WTC11 (cell line): ENCODE data around the gene CFAP58. TPM values are rescaled to one million over a fixed set of nuclear protein-coding genes. Genes with fewer than 3 reads are reported as not detected.

Source experiments
- ATAC-seq: fragments of 200-7000 bp; cut with Tn5 transposase; 2 replicates; pipeline ENCODE4 v1.10.0; 2021; ENCODE audit warnings: mild to moderate bottlenecking, moderate library complexity
- CTCF ChIA-PET: fragments of 300-600 bp; sonication (Branson Sonifier 250); formaldehyde crosslinking; loops from one replicate; lab custom pipeline; 2021; ENCODE audit warnings: antibody characterized with exemption; lab: Charles Lee
- POLR2A ChIA-PET: fragments of 350-600 bp; sonication (Branson Sonifier 250); formaldehyde crosslinking; loops from one replicate; lab custom pipeline; 2021; ENCODE audit warnings: antibody characterized with exemption; lab: Charles Lee
- DNase-seq: peaks from one replicate; pipeline ENCODE4 v3.0.0; 2021; ENCODE audit warnings: low spot score
- H3K27ac Mint-ChIP-seq: 2 replicates; pipeline ENCODE4 v1.8.0; 2021; ENCODE audit warnings: mixed read lengths
- H3K27me3 Mint-ChIP-seq: 2 replicates; pipeline ENCODE4 v1.8.0; 2021; ENCODE audit warnings: low read depth, mild to moderate bottlenecking, moderate library complexity, mixed read lengths
- H3K36me3 Mint-ChIP-seq: 2 replicates; pipeline ENCODE4 v1.8.0; 2021; ENCODE audit warnings: mixed read lengths
- H3K4me1 Mint-ChIP-seq: 2 replicates; pipeline ENCODE4 v1.8.0; 2022; ENCODE audit warnings: mixed read lengths
- H3K4me3 Mint-ChIP-seq: 2 replicates; pipeline ENCODE4 v1.8.0; 2021; ENCODE audit warnings: mild to moderate bottlenecking, moderate library complexity, mixed read lengths
- H3K9me3 Mint-ChIP-seq: 2 replicates; pipeline ENCODE4 v1.8.0; 2021; ENCODE audit warnings: mixed read lengths
- ARID4B ChIP-seq: sonication (generic); formaldehyde crosslinking; IDR thresholded peaks from 2 replicates; pipeline ENCODE4 v1.8.0; 2023; ENCODE audit warnings: missing genetic modification reagents, mild to moderate bottlenecking, borderline replicate concordance
- CDX4 ChIP-seq: fragments of 250-450 bp; sonication (Bioruptor Pico); IDR thresholded peaks from 2 replicates; pipeline ENCODE4 v1.9.0; 2021; ENCODE audit warnings: moderate library complexity, mild to moderate bottlenecking, inconsistent platforms, borderline replicate concordance
- ETV6 ChIP-seq: sonication (generic); formaldehyde crosslinking; IDR thresholded peaks from 2 replicates; pipeline ENCODE4 v1.8.1; 2022; ENCODE audit warnings: mild to moderate bottlenecking, missing genetic modification reagents
- FOXJ3 ChIP-seq: sonication (generic); formaldehyde crosslinking; IDR thresholded peaks from 2 replicates; pipeline ENCODE4 v1.9.0; 2021; ENCODE audit warnings: missing genetic modification reagents, mild to moderate bottlenecking, borderline replicate concordance
- FOXK1 ChIP-seq: sonication (generic); formaldehyde crosslinking; IDR thresholded peaks from 2 replicates; pipeline ENCODE4 v1.8.0; 2022; ENCODE audit warnings: mild to moderate bottlenecking, moderate library complexity, missing genetic modification reagents
- HMGXB4 ChIP-seq: sonication (generic); formaldehyde crosslinking; IDR thresholded peaks from 2 replicates; pipeline ENCODE4 v1.8.1; 2023; ENCODE audit warnings: mild to moderate bottlenecking, moderate library complexity, missing genetic modification reagents
- MLX ChIP-seq: sonication (generic); formaldehyde crosslinking; IDR thresholded peaks from 2 replicates; pipeline ENCODE4 v1.8.1; 2023; ENCODE audit warnings: mild to moderate bottlenecking, missing genetic modification reagents, moderate library complexity
- NFATC4 ChIP-seq: fragments of 250-450 bp; sonication (Bioruptor Pico); IDR thresholded peaks from 2 replicates; pipeline ENCODE4 v1.9.0; 2021; ENCODE audit warnings: mild to moderate bottlenecking
- NFE2L1 ChIP-seq: sonication (generic); formaldehyde crosslinking; IDR thresholded peaks from 2 replicates; pipeline ENCODE4 v1.8.1; 2023; ENCODE audit warnings: missing genetic modification reagents
- NR1H2 ChIP-seq: sonication (generic); formaldehyde crosslinking; IDR thresholded peaks from 2 replicates; pipeline ENCODE4 v1.9.0; 2021; ENCODE audit warnings: mild to moderate bottlenecking, moderate library complexity, missing genetic modification reagents
- PRDM15 ChIP-seq: sonication (generic); formaldehyde crosslinking; IDR thresholded peaks from 2 replicates; pipeline ENCODE4 v1.8.0; 2022; ENCODE audit warnings: missing genetic modification reagents
- SP1 ChIP-seq: sonication (generic); formaldehyde crosslinking; conservative IDR thresholded peaks from 2 replicates; pipeline ENCODE4 v1.8.1; 2022; ENCODE audit warnings: missing genetic modification reagents
- TEAD1 ChIP-seq: sonication (generic); formaldehyde crosslinking; IDR thresholded peaks from 2 replicates; pipeline ENCODE4 v1.8.0; 2022; ENCODE audit warnings: mild to moderate bottlenecking, missing genetic modification reagents
- ZNF219 ChIP-seq: sonication (generic); formaldehyde crosslinking; IDR thresholded peaks from 2 replicates; pipeline ENCODE4 v1.8.0; 2023; ENCODE audit warnings: missing genetic modification reagents, mild to moderate bottlenecking, borderline replicate concordance
- ZNF232 ChIP-seq: sonication (generic); formaldehyde crosslinking; IDR thresholded peaks from 2 replicates; pipeline ENCODE4 v1.8.0; 2022; ENCODE audit warnings: mild to moderate bottlenecking, missing genetic modification reagents
- ZNF263 ChIP-seq: sonication (generic); formaldehyde crosslinking; IDR thresholded peaks from 2 replicates; pipeline ENCODE4 v1.8.1; 2022; ENCODE audit warnings: low read depth, mild to moderate bottlenecking, moderate library complexity, missing genetic modification reagents
- ZSCAN18 ChIP-seq: fragments of 250-450 bp; sonication (Bioruptor Pico); IDR thresholded peaks from 2 replicates; pipeline ENCODE4 v2.1.2; 2022; ENCODE audit warnings: mild to moderate bottlenecking, moderate library complexity
- total RNA-seq: library from RNA; stranded (reverse); gene quantifications from 3 replicates; pipeline ENCODE4 v1.2.3, GENCODE V29; 2021

Gene CFAP58
- total RNA-seq, 1 experiment from 2014 or later, result 1.0 TPM

- TF ChIP-seq FOXK1 (CRISPR knock-in tag), result no peak
- no peak for TF ChIP-seq NFATC4 (CRISPR knock-in tag)
- TF ChIP-seq ZNF219 (CRISPR knock-in tag), result no peak
- no peak for TF ChIP-seq ZNF232
- no peak for TF ChIP-seq TEAD1 (CRISPR knock-in tag)
These were observed 76.7 kb downstream of the CFAP58 start (continued) for GRCh38 chr10:104430360-104430759.

- H3K9me3 Mint-ChIP-seq, result peaks cover 3% of the 10 kb centered on the region; the same call in 1 of the 2 replicates
- ChIA-PET POLR2A (no interaction called here), CTCF (interaction anchor here (0.6 kb wide), 1 partner anchor 96 kb away, joined by 3 read pairs; the partner anchor contains the start of gene ITPRIP)
- no peak overlapping the region for H3K27ac Mint-ChIP-seq
- H3K4me3 Mint-ChIP-seq, result no peak overlapping the region
- no peak for DNase-seq
- no peak for ATAC-seq
- no peak for TF ChIP-seq ZSCAN18
- no peak for TF ChIP-seq PRDM15 (CRISPR knock-in tag)
- TF ChIP-seq CDX4 (CRISPR knock-in tag), result no peak
- no peak for TF ChIP-seq HMGXB4
- no peaks in the 10 kb centered on the region for H3K36me3 Mint-ChIP-seq
- no peaks in the 10 kb centered on the region; the same call in 1 of the 2 replicates for H3K27me3 Mint-ChIP-seq
- H3K4me1 Mint-ChIP-seq, result no peaks in the 10 kb centered on the region
These were observed 80.0 kb downstream of the CFAP58 start for GRCh38 chr10:104433669-104434068.

GRCh38 chr10:104434601-104435000, 81.0 kb downstream of the CFAP58 start:
- ATAC-seq, result no peak
- CTCF ChIA-PET, result no interaction called here
- H3K4me1 Mint-ChIP-seq, result no peaks in the 10 kb centered on the region
- H3K36me3 Mint-ChIP-seq, result no peaks in the 10 kb centered on the region
- H3K27me3 Mint-ChIP-seq, result no peaks in the 10 kb centered on the region; the same call in 1 of the 2 replicates
- POLR2A ChIA-PET, result no interaction called here
- DNase-seq, result no peak
- no peak overlapping the region for H3K4me3 Mint-ChIP-seq
- H3K27ac Mint-ChIP-seq, result no peak overlapping the region
- peaks cover 3% of the 10 kb centered on the region; the same call in 1 of the 2 replicates for H3K9me3 Mint-ChIP-seq
- no peak for TF ChIP-seq TEAD1 (CRISPR knock-in tag)
- no peak for TF ChIP-seq CDX4 (CRISPR knock-in tag)
- no peak for TF ChIP-seq SP1 (CRISPR knock-in tag)
- no peak for TF ChIP-seq ETV6
- TF ChIP-seq FOXJ3 (CRISPR knock-in tag), result no peak
- no peak for TF ChIP-seq NR1H2
- no peak for TF ChIP-seq ZNF232
- no peak for TF ChIP-seq NFE2L1 (CRISPR knock-in tag)
- no peak for TF ChIP-seq ZNF263
- TF ChIP-seq MLX (CRISPR knock-in tag), result no peak
- TF ChIP-seq ARID4B, result no peak
- no peak for TF ChIP-seq HMGXB4
